ENCODE data around the gene TFAP2B.

TFAP2B gene

GRCh38 chr6:50848989-50849795 is 30.5 kb downstream of the TFAP2B start:
- DNase-seq (ENCODE audit: low read depth, low spot score): no peak

- no peak for DNase-seq (ENCODE audit: low read depth, low spot score)
Measured at GRCh38 chr6:50849796-50850180, 31.1 kb downstream of the TFAP2B start.

- no peak for DNase-seq (ENCODE audit: low read depth, low spot score)
Measured at GRCh38 chr6:50850223-50851048, 31.8 kb downstream of the TFAP2B start.

GRCh38 chr6:50851049-50851845 is 32.6 kb downstream of the TFAP2B start:
- no peak for DNase-seq (ENCODE audit: low read depth, low spot score)

GRCh38 chr6:50853939-50854338 is 35.3 kb downstream of the TFAP2B start:
- no peak for DNase-seq (ENCODE audit: low read depth, low spot score)

GRCh38 chr6:50861692-50862091 is 43.0 kb downstream of the TFAP2B start:
- no peak for DNase-seq (ENCODE audit: low read depth, low spot score)

- no peak for DNase-seq (ENCODE audit: low read depth, low spot score)
Measured at GRCh38 chr6:50862176-50862575, 43.5 kb downstream of the TFAP2B start.

GRCh38 chr6:50864601-50865000 is 45.9 kb downstream of the TFAP2B start:
- no peak for DNase-seq (ENCODE audit: low read depth, low spot score)

- no peak for DNase-seq (ENCODE audit: low read depth, low spot score)
Measured at GRCh38 chr6:50868466-50868865, 49.8 kb downstream of the TFAP2B start.

- no peak for DNase-seq (ENCODE audit: low read depth, low spot score)
Measured at GRCh38 chr6:50873167-50873566, 54.5 kb downstream of the TFAP2B start.

- no peak for DNase-seq (ENCODE audit: low read depth, low spot score)
Measured at GRCh38 chr6:50884364-50884763, 65.7 kb downstream of the TFAP2B start.

- DNase-seq (ENCODE audit: low read depth, low spot score): no peak
Measured at GRCh38 chr6:50887112-50887511, 68.4 kb downstream of the TFAP2B start.

- DNase-seq (ENCODE audit: low read depth, low spot score): no peak
Measured at GRCh38 chr6:50889497-50889896, 70.8 kb downstream of the TFAP2B start.

- DNase-seq (ENCODE audit: low read depth, low spot score): no peak
Measured at GRCh38 chr6:50889935-50890334, 71.3 kb downstream of the TFAP2B start.

- no peak for DNase-seq (ENCODE audit: low read depth, low spot score)
Measured at GRCh38 chr6:50890579-50890978, 71.9 kb downstream of the TFAP2B start.

- DNase-seq (ENCODE audit: low read depth, low spot score): no peak
Measured at GRCh38 chr6:50891290-50891689, 72.6 kb downstream of the TFAP2B start.

Measured in smooth muscle cell of the brain vasculature (primary cell).